Measurements from ENCODE around the gene ATP11B.

Gene ATP11B

GRCh38 chr3:182948305-182948704 is 155.0 kb downstream of the ATP11B start:
- no peaks in the 10 kb centered on the region for H4K20me1 ChIP-seq (ENCODE audit: control insufficient read depth, insufficient read depth, low read depth, low read length)

GRCh38 chr3:182949688-182950087 is 156.4 kb downstream of the ATP11B start:
- Histone ChIP-seq H3F3A (ENCODE audit: control insufficient read depth, insufficient read depth) (no peaks in the 10 kb centered on the region), H3K4me3 (ENCODE audit: low read length) (no peak overlapping the region), H3K27me3 (ENCODE audit: control insufficient read depth, low read length) (no peaks in the 10 kb centered on the region), H3K9me3 (ENCODE audit: control insufficient read depth, insufficient read depth, low read length) (no peaks in the 10 kb centered on the region), H3K4me2 (ENCODE audit: low read length) (no peak overlapping the region), H4K20me1 (ENCODE audit: control insufficient read depth, insufficient read depth, low read depth, low read length) (no peaks in the 10 kb centered on the region), H3K79me2 (ENCODE audit: control insufficient read depth, low read length) (no peaks in the 10 kb centered on the region), H3K27ac (ENCODE audit: low read depth, low read length) (no peak overlapping the region), H3K9me2 (replicated peaks; ENCODE audit: control insufficient read depth, low read length) (no peaks in the 10 kb centered on the region), H3K4me1 (ENCODE audit: control insufficient read depth, low read length) (peaks cover 6% of the 10 kb centered on the region), H3K36me3 (ENCODE audit: control insufficient read depth, low read length) (peaks cover 44% of the 10 kb centered on the region)
- no peak for TF ChIP-seq EZH2phosphoT487 (IDR thresholded peaks at IDR 0.05; ENCODE audit: borderline replicate concordance, low read length)
- TF ChIP-seq CTCF (IDR thresholded peaks at IDR 0.05; ENCODE audit: low read depth, low read length, poor library complexity, severe bottlenecking) = no peak

More at GRCh38 chr3:182948305-182948704, 155.0 kb downstream of the ATP11B start:
- Histone ChIP-seq H3K4me3 (ENCODE audit: low read length) (no peak overlapping the region), H3K79me2 (ENCODE audit: control insufficient read depth, low read length) (no peaks in the 10 kb centered on the region), H3F3A (ENCODE audit: control insufficient read depth, insufficient read depth) (no peaks in the 10 kb centered on the region), H3K9me3 (ENCODE audit: control insufficient read depth, insufficient read depth, low read length) (no peaks in the 10 kb centered on the region), H3K36me3 (ENCODE audit: control insufficient read depth, low read length) (peaks cover 46% of the 10 kb centered on the region), H3K9me2 (replicated peaks; ENCODE audit: control insufficient read depth, low read length) (no peaks in the 10 kb centered on the region), H3K4me2 (ENCODE audit: low read length) (no peak overlapping the region), H3K27me3 (ENCODE audit: control insufficient read depth, low read length) (no peaks in the 10 kb centered on the region), H3K27ac (ENCODE audit: low read depth, low read length) (no peak overlapping the region), H3K4me1 (ENCODE audit: control insufficient read depth, low read length) (peaks cover 18% of the 10 kb centered on the region)
- TF ChIP-seq CTCF (IDR thresholded peaks at IDR 0.05; ENCODE audit: low read depth, low read length, poor library complexity, severe bottlenecking) (no peak), EZH2phosphoT487 (IDR thresholded peaks at IDR 0.05; ENCODE audit: borderline replicate concordance, low read length) (no peak)

- H3K36me3 ChIP-seq (ENCODE audit: control insufficient read depth, low read length) = peaks cover 43% of the 10 kb centered on the region
- TF ChIP-seq EZH2phosphoT487 (IDR thresholded peaks at IDR 0.05; ENCODE audit: borderline replicate concordance, low read length) (no peak), CTCF (IDR thresholded peaks at IDR 0.05; ENCODE audit: low read depth, low read length, poor library complexity, severe bottlenecking) (no peak)
These were observed 161.4 kb downstream of the ATP11B start for GRCh38 chr3:182954553-182955235.

More at GRCh38 chr3:182954553-182955235, 161.4 kb downstream of the ATP11B start:
- H3K4me3 ChIP-seq (ENCODE audit: low read length) = no peak overlapping the region
- no peak overlapping the region for H3K4me2 ChIP-seq (ENCODE audit: low read length)
- no peak overlapping the region for H3K27ac ChIP-seq (ENCODE audit: low read depth, low read length)
- no peaks in the 10 kb centered on the region for H3K9me3 ChIP-seq (ENCODE audit: control insufficient read depth, insufficient read depth, low read length)
- no peaks in the 10 kb centered on the region for H3K27me3 ChIP-seq (ENCODE audit: control insufficient read depth, low read length)
- no peaks in the 10 kb centered on the region for H4K20me1 ChIP-seq (ENCODE audit: control insufficient read depth, insufficient read depth, low read depth, low read length)
- no peaks in the 10 kb centered on the region for H3F3A ChIP-seq (ENCODE audit: control insufficient read depth, insufficient read depth)
- H3K9me2 ChIP-seq (replicated peaks; ENCODE audit: control insufficient read depth, low read length) = no peaks in the 10 kb centered on the region
- H3K4me1 ChIP-seq (ENCODE audit: control insufficient read depth, low read length) = no peaks in the 10 kb centered on the region
- H3K79me2 ChIP-seq (ENCODE audit: control insufficient read depth, low read length) = 0 out of 2 replicates have a peak, but pooled peaks cover under 1% of the 10 kb centered on the region
